ENCODE data around the gene IFIT1B. TPM values are rescaled to one million over a fixed set of nuclear protein-coding genes. Genes with fewer than 3 reads are reported as not detected.

The IFIT1B gene
- total RNA-seq, 4 donors from 2014 or later, result not detected

DNA sequence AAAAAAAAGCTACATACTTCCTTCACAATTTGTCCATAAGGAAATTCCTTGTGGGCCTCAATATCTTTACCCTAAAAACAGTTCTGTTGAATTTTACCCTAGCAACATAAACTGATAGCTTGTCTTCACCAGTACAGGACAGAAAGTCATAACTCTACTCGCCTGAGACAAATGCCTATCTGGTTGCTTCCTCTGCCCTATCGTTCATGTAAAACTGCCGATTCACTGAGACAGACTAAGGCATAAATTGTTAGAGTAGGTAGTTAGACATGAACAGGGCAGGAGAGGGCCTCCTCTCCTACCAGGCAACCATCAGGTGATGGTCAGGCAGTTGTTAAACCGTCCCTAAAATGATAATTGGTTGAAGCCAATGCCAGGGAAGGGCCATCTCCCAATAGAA is 25.1 kb upstream of the IFIT1B start:
- intact Hi-C loops (cut with DNase I; ENCODE audit: low total_unique reads), result no loop called here
- no peak for DNase-seq (ENCODE audit: low spot score in 2 of 2)
- TF ChIP-seq POLR2A (IDR thresholded peaks at IDR 0.05), result no peak
- TF ChIP-seq, protein P1, sequence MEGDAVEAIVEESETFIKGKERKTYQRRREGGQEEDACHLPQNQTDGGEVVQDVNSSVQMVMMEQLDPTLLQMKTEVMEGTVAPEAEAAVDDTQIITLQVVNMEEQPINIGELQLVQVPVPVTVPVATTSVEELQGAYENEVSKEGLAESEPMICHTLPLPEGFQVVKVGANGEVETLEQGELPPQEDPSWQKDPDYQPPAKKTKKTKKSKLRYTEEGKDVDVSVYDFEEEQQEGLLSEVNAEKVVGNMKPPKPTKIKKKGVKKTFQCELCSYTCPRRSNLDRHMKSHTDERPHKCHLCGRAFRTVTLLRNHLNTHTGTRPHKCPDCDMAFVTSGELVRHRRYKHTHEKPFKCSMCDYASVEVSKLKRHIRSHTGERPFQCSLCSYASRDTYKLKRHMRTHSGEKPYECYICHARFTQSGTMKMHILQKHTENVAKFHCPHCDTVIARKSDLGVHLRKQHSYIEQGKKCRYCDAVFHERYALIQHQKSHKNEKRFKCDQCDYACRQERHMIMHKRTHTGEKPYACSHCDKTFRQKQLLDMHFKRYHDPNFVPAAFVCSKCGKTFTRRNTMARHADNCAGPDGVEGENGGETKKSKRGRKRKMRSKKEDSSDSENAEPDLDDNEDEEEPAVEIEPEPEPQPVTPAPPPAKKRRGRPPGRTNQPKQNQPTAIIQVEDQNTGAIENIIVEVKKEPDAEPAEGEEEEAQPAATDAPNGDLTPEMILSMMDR (IDR thresholded peaks at IDR 0.05), result no peak
- 84 to 94% methylated on average over 4 of the region's 4 CpGs for WGBS, 2 donors
- no peak overlapping the region for H3K4me3 ChIP-seq (ENCODE audit: low read depth, poor library complexity, severe bottlenecking)

DNA sequence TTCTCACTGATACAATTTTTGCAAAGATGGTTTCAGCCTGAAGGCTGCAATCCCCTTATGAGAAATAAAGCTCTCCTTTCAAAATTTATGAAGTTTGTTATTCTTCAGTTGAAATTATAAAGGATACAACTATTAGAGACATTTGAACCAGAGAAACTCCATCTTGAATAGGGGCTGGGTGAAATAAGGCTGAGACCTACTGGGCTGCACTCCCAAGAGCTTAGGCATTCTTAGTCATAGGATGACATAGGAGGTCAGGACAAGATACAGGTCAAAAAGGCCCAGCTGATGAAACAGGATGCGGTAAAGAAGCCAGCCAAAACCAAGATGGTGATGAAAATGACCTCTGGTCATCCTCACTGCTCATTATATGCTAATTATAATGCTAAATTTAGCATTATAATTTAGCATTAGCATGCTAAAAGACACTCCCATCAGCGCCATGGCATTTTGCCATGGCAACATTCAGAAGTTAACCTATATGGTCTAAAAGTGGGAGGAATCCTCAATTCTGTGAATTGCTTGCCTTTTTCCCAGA is 22.4 kb upstream of the IFIT1B start:
- 91 to 93% methylated on average over 2 of the region's 2 CpGs for WGBS, 2 donors
- H3K4me3 ChIP-seq (ENCODE audit: low read depth, poor library complexity, severe bottlenecking), result no peak overlapping the region
- intact Hi-C loops (cut with DNase I; ENCODE audit: low total_unique reads), result no loop called here
- no peak for DNase-seq (ENCODE audit: low spot score in 2 of 2)
- TF ChIP-seq POLR2A (IDR thresholded peaks at IDR 0.05), result no peak
- TF ChIP-seq, protein P1 (IDR thresholded peaks at IDR 0.05), result no peak

DNA sequence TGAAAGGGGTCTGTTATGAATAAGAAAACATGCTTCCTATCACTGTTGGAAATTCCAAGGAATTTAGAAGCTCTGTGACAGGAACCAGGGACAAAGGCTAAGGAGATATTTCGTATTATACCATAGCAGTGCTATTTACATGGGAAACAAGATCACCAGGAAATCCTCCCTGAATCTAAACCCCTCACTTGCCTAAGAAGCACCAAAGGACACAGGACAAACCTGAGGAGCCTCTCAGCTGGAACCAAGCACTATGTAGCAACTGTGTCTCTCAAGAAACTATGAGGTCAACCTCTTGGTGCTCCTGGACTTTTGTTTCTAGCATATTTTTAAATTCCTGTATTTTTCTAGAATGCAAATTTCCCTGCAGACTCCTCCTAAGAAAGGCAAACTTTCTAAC is 20.8 kb upstream of the IFIT1B start:
- intact Hi-C loops (cut with DNase I; ENCODE audit: low total_unique reads), result no loop called here
- 71% methylated on average over 1 of the region's 1 CpG for WGBS, 2 donors
- DNase-seq (ENCODE audit: low spot score in 2 of 2), result no peak
- no peak overlapping the region for H3K4me3 ChIP-seq (ENCODE audit: low read depth, poor library complexity, severe bottlenecking)
- TF ChIP-seq POLR2A (IDR thresholded peaks at IDR 0.05), result no peak
- TF ChIP-seq, protein P1 (IDR thresholded peaks at IDR 0.05), result no peak

DNA sequence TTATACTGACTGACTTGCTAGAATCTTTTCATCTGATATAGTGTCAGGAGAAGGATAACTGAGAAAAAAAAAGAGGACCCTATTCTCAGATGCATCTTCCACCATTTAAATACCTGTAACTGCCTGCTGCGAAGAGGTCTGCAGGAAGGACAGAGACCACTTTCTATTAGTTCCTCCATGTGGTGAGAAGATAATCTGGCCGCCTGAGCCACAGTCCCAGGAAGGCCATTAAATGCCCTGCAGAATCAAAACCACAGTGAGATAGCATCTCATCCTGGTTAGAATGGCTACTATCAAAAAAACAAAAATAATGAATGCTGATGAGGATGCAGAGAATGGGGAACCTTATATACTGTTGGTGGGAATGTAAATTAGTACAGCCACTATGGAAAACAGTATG is 19.9 kb upstream of the IFIT1B start:
- no peak for DNase-seq (ENCODE audit: low spot score in 2 of 2)
- intact Hi-C loops (cut with DNase I; ENCODE audit: low total_unique reads), result no loop called here

DNA sequence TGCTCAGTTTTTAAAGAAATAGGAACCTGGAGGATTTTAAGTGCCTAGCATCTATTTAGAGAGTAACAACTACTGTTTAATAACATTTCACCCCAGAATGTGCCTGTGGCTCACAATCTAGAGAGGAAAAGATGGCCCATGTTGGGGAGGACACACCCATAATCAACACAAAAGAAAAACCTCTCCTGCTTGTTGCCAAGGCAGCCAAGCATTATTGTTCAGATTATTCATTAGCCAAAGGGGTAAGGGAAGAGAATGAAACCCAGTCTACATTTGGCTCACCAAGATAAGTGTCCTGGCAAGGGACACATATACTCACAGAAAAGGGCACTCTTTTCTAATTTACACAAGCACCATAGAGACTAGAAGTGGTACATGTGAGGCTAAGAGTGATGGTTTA is 17.7 kb upstream of the IFIT1B start:
- DNase-seq (ENCODE audit: low spot score in 2 of 2), result no peak
- no peak for TF ChIP-seq POLR2A (IDR thresholded peaks at IDR 0.05)
- TF ChIP-seq, protein P1 (IDR thresholded peaks at IDR 0.05), result no peak
- intact Hi-C loops (cut with DNase I; ENCODE audit: low total_unique reads), result no loop called here
- no peak overlapping the region for H3K4me3 ChIP-seq (ENCODE audit: low read depth, poor library complexity, severe bottlenecking)

More for the DNA sequence above, 19.9 kb upstream of the IFIT1B start:
- 84 to 93% methylated on average over 2 of the region's 2 CpGs for WGBS, 2 donors
- TF ChIP-seq POLR2A (IDR thresholded peaks at IDR 0.05), result no peak
- TF ChIP-seq, protein P1 (IDR thresholded peaks at IDR 0.05), result no peak
- no peak overlapping the region for H3K4me3 ChIP-seq (ENCODE audit: low read depth, poor library complexity, severe bottlenecking)

DNA sequence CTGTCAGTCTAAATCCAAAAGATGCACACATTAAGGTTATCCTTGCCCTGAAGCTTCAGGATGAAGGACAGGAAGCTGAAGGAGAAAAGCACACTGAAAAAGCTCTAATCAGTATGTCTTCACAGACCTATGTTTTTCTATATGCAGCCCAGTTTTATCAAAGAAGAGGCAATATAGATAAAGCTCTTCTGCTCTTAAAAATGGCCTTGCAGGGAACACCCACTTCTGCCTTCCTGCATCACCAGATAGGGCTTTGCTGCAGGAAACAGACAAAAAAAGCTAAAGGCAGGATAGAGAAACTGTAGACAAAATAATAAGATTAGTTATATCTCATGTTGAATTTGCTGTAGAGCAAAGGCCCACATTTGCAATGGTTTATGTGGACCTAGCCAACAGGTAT is 14.9 kb upstream of the IFIT1B start:
- intact Hi-C loops (cut with DNase I; ENCODE audit: low total_unique reads), result no loop called here
- no peak for DNase-seq (ENCODE audit: low spot score in 2 of 2)
- no peak for TF ChIP-seq POLR2A (IDR thresholded peaks at IDR 0.05)
- TF ChIP-seq, protein P1 (IDR thresholded peaks at IDR 0.05), result no peak
- no peak overlapping the region for H3K4me3 ChIP-seq (ENCODE audit: low read depth, poor library complexity, severe bottlenecking)
